ENCODE data around the gene PIP5K1B. TPM values are rescaled to one million over a fixed set of nuclear protein-coding genes. Genes with fewer than 3 reads are reported as not detected.

PIP5K1B gene
- total RNA-seq, 1 experiment from 2014 or later: 0.20 TPM

DNA sequence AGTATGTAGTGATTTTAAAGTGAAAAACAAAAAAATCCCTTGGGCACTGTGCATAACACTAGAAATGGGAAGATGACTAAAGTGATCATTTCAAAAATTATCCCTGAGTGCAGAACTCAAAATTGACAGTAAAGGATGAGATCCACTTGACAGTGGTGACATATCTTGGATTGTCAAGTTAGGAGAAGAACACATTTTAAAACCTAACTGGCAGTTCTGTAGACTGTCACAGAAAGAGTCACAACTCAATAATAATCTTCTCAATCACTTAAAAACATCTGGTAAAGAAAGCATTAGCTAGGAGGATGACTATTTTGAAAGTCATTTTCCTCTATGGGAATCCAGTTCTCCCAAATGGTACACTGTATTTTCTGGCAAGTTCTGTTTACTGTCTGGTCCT, 127.1 kb downstream of the PIP5K1B start:
- Histone ChIP-seq H3K9ac (ENCODE audit: low read length) (no peak overlapping the region), H3K36me3 (ENCODE audit: control insufficient read depth in 1 of 2, insufficient read depth in 2 of 2, low read length in 2 of 2) (no peaks in the 10 kb centered on the region), H3K27me3 (ENCODE audit: insufficient read depth, low read length) (peaks cover 13% of the 10 kb centered on the region; the same call in 1 of the 2 replicates), H3K79me2 (ENCODE audit: insufficient read depth, low read length) (no peaks in the 10 kb centered on the region), H3K9me2 (ENCODE audit: insufficient read depth) (no peaks in the 10 kb centered on the region), H4K20me1 (ENCODE audit: insufficient read depth) (no peaks in the 10 kb centered on the region), H3K27ac (ENCODE audit: low read depth, low read length) (no peak overlapping the region), H3K9me3 (ENCODE audit: control insufficient read depth in 1 of 2, insufficient read depth in 1 of 2, low read depth in 1 of 2, low read length in 2 of 2) (no peaks in the 10 kb centered on the region), H3K4me1 (ENCODE audit: control insufficient read depth in 1 of 2, insufficient read depth in 2 of 2, low read length in 2 of 2) (no peaks in the 10 kb centered on the region), H2AFZ (ENCODE audit: low read depth, low read length, poor library complexity, severe bottlenecking) (no peak overlapping the region), H3K4me2 (ENCODE audit: low read length) (no peak overlapping the region), H3K4me3 (replicated peaks in 1 of 2; ENCODE audit: low read depth in 1 of 2, low read length in 2 of 2) (no peak overlapping the region)
- no peak for ATAC-seq
- intact Hi-C loops (cut with micrococcal nuclease): no loop called here
- RAD21 ChIA-PET (ENCODE audit: low non-redundant PET in 1 of 2, low total read pairs in 2 of 2, uncharacterized antibody in 2 of 2, unreplicated experiment in 2 of 2): no interaction called here
- CTCF ChIA-PET: no interaction called here
- BruUV-seq (replicated peaks): no TSS peak
- TF ChIP-seq FOSL1 (IDR thresholded peaks at IDR 0.05; ENCODE audit: low read depth) (no peak), CBX3 (IDR thresholded peaks at IDR 0.05; ENCODE audit: low read depth) (no peak), TCF7L2 (IDR thresholded peaks at IDR 0.05; ENCODE audit: borderline replicate concordance, extremely low read depth, insufficient read depth, insufficient read length) (no peak), EZH2phosphoT487 (IDR thresholded peaks at IDR 0.05; ENCODE audit: borderline replicate concordance) (no peak), ZNF274 (IDR thresholded peaks at IDR 0.05; ENCODE audit: low read depth, low read length) (no peak), SIN3A (IDR thresholded peaks at IDR 0.05; ENCODE audit: low read depth) (no peak), POLR2A (IDR thresholded peaks at IDR 0.05; ENCODE audit: borderline replicate concordance, extremely low read depth, insufficient read depth, insufficient read length) (no peak), RAD21 (IDR thresholded peaks at IDR 0.05; ENCODE audit: low read depth) (no peak), YY1 (IDR thresholded peaks at IDR 0.05; ENCODE audit: extremely low read depth, insufficient replicate concordance, low read depth, low read length) (no peak)
- TF ChIP-seq, protein P1, sequence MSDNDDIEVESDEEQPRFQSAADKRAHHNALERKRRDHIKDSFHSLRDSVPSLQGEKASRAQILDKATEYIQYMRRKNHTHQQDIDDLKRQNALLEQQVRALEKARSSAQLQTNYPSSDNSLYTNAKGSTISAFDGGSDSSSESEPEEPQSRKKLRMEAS (IDR thresholded peaks at IDR 0.05): no peak
- TF ChIP-seq, protein P2, sequence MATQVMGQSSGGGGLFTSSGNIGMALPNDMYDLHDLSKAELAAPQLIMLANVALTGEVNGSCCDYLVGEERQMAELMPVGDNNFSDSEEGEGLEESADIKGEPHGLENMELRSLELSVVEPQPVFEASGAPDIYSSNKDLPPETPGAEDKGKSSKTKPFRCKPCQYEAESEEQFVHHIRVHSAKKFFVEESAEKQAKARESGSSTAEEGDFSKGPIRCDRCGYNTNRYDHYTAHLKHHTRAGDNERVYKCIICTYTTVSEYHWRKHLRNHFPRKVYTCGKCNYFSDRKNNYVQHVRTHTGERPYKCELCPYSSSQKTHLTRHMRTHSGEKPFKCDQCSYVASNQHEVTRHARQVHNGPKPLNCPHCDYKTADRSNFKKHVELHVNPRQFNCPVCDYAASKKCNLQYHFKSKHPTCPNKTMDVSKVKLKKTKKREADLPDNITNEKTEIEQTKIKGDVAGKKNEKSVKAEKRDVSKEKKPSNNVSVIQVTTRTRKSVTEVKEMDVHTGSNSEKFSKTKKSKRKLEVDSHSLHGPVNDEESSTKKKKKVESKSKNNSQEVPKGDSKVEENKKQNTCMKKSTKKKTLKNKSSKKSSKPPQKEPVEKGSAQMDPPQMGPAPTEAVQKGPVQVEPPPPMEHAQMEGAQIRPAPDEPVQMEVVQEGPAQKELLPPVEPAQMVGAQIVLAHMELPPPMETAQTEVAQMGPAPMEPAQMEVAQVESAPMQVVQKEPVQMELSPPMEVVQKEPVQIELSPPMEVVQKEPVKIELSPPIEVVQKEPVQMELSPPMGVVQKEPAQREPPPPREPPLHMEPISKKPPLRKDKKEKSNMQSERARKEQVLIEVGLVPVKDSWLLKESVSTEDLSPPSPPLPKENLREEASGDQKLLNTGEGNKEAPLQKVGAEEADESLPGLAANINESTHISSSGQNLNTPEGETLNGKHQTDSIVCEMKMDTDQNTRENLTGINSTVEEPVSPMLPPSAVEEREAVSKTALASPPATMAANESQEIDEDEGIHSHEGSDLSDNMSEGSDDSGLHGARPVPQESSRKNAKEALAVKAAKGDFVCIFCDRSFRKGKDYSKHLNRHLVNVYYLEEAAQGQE (IDR thresholded peaks at IDR 0.05; ENCODE audit: low read depth): no peak
- POLR2A ChIA-PET: no interaction called here
- DNase-seq (ENCODE audit: low read depth, low spot score): no peak

Data from HCT116 (cell line).